D341Med (cell line): ENCODE measurements around the gene MCHR1.

Experiments
- DNase-seq: peaks from one replicate; pipeline ENCODE4 v3.0.0; 2012; ENCODE audit warnings: low spot score

The MCHR1 gene

DNA sequence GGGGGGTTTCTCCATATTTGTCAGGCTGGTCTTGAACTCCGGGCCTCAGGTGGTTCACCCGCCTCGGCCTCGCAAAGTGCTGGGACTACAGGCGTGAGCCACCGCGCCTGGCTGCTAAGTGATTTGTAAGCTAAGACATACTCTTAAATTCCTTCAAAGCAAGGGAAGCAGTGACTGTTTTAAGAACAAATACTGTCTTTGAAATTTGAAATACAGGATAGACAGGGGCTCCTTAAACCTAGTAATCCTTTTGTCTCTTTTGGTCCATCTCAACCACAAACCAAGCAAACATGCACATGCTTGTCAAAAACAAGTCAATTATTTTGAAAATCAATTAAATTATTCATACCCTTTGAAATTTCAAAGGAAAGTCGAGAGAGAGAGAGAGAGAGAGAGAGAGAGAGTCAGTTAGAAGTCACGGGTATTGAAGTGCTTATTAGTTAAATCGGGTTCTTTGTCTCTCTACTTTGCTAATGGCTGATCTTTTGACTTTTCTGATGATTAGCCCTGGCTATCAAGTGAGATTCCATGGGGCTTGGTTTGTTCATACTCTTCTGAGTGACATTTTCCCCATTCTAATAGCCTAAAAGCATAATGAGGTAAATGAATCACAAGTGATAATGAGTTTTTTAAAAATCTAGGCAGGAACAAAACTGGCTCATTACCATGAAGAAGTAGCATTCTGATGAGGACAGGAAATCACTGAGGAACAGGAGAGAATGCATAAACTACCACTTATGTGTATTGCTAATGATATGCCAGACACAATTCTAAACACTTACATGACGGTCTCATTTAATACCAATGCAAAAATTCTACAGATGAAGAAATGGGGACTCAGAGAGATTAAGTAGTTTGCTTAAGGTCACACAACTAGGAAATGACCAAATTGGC is 48.0 kb downstream of the MCHR1 start:
- DNase-seq: no peak

DNA sequence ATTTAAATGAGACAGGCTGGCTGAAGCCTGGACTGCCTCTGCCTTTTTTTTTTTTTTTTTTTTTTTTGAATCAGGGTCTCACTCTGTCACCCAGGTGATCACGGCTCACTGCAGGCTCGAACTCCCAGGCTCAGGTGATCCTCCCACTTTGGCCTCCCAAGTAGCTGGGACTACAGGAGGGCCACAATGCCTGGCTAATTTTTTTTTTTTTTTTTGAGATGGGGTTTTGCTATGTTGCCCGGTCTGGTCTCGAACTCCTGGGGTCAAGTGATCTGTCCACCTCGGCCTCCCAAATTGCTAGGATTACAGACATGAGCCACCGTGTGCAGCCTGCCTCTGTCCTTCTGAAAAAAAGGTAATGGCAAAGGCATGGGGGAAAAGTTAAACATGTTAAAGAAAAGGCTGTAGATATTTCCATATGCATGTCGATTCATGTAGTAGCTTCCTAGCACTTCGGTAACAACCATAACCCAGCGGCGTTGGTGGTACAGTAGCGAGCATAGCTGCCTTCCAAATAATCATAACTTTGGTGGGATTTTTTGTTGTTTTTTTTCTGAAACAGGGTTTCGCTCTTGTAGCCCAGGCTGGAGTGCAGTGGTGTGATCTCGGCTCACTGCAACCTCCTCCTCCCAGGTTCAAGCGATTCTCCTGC is 48.8 kb downstream of the MCHR1 start:
- DNase-seq: no peak

DNA sequence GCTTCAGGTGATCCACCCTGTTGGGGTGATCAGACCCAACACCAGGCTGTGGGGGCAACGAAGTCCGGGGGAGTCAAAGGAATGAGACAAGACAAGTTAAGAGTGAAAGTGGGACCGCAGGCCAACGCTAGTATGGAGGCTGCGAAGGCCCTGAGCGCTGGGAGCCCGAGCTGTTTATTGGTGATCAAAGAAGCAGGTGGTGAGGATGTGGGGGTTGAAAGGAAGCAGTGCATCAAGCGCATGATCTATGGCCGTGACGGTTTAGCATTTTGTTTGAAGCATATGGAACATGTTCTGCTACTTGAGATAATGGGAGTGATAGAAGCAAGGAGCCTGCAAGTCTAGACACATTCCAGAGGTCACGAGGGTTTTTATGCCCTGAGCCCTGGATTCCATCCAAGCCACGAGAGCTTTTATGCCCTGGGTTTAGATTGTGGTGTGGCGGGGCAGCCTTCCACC is 49.5 kb downstream of the MCHR1 start:
- DNase-seq: no peak

DNA sequence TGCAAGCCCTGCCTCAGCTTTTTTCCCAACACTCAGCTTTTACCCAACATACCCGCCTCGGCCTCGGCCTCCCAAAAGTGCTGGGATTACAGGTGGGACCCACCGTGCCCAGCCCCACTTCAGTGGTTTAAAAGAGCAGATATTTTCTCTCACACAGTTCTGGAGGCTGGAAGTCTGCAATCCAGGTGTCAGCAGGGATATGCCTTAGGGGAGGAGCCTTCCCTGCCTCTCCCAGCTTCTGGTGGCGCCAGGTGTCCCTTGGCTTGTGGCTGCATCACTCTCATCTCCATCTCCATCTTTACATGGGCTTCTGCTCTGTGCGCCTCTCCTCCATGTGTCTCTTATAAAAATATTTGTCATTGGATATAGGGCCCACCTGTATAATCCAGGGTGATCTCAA is 50.0 kb downstream of the MCHR1 start:
- no peak for DNase-seq
